HG02588 (cell line): ENCODE data around the gene MPIG6B.

Experiments used
- ATAC-seq: cut with Tn5 transposase; IDR thresholded peaks from one replicate; pipeline ENCODE4 v1.9.1; 2021; ENCODE audit warnings: mild to moderate bottlenecking, moderate library complexity; ENCODE audit not compliant: unreplicated experiment

MPIG6B gene

GRCh38 chr6:31765559-31765909 lies 42.4 kb downstream of the MPIG6B start:
- no peak for ATAC-seq

GRCh38 chr6:31765910-31766794 lies 43.0 kb downstream of the MPIG6B start:
- no peak for ATAC-seq

- no peak for ATAC-seq
Measured at GRCh38 chr6:31767096-31767645, 44.0 kb downstream of the MPIG6B start.

- ATAC-seq: no peak
Measured at GRCh38 chr6:31768363-31769257, 45.4 kb downstream of the MPIG6B start.

GRCh38 chr6:31769684-31770371 lies 46.7 kb downstream of the MPIG6B start:
- no peak for ATAC-seq

- ATAC-seq: no peak
Measured at GRCh38 chr6:31770860-31771259, 47.7 kb downstream of the MPIG6B start.

- no peak for ATAC-seq
Measured at GRCh38 chr6:31771992-31772358, 48.8 kb downstream of the MPIG6B start.

GRCh38 chr6:31775184-31775583 lies 52.0 kb downstream of the MPIG6B start:
- ATAC-seq: no peak

- ATAC-seq: no peak
Measured at GRCh38 chr6:31775633-31776484, 52.7 kb downstream of the MPIG6B start.
